ENCODE data around the gene KL.

KL gene

GRCh38 chr13:33115274-33115673 lies 99.1 kb downstream of the KL start:
- DNase-seq, result no peak

Data from GOT3 (cell line).